Measurements from ENCODE around the gene SLC37A3.

DNA sequence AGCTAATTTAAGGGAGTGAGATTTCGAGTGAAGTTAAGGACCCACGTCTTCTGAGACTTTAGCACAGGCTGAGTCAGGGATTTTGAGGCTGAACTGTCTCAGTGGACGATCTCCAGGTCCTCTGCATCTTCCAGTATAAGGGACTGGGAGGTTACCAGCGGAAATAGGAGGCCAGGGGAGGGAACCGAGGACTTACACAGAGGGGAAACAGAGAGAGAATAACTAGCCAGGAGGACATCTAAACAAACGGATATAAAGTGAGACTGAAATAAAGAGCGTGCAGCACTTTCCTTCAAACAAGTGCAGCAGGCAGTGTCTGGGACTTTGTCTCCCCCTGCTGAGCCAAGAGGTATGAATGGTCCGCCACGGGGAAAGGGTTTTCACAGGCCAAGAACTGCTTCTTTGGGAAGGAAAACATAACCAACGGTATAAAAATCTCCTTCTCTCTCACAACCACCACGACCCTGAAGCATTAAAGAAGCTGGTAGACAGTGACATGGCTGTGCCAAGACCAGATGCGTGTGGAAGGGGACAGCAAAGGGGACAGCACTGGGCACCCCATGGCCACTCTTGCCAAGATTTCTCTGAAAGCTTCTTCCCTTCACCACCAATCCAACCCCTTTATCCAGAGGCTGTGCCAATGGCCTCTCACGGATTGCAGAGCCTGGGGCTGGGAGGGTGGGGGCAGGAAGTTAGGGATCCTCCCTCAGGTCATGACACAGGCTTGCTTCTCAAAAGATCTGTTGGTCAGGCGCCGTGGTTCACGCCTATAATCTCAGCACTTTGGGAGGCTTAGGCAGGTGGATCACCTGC lies 72.0 kb downstream of the SLC37A3 start:
- TF ChIP-seq, protein P1, sequence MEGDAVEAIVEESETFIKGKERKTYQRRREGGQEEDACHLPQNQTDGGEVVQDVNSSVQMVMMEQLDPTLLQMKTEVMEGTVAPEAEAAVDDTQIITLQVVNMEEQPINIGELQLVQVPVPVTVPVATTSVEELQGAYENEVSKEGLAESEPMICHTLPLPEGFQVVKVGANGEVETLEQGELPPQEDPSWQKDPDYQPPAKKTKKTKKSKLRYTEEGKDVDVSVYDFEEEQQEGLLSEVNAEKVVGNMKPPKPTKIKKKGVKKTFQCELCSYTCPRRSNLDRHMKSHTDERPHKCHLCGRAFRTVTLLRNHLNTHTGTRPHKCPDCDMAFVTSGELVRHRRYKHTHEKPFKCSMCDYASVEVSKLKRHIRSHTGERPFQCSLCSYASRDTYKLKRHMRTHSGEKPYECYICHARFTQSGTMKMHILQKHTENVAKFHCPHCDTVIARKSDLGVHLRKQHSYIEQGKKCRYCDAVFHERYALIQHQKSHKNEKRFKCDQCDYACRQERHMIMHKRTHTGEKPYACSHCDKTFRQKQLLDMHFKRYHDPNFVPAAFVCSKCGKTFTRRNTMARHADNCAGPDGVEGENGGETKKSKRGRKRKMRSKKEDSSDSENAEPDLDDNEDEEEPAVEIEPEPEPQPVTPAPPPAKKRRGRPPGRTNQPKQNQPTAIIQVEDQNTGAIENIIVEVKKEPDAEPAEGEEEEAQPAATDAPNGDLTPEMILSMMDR (IDR thresholded peaks at IDR 0.05) = peak; percentile 62
- TF ChIP-seq EZH2 (IDR thresholded peaks at IDR 0.05) = no peak
